D341Med (cell line): ENCODE measurements around the gene RFX2.
A peak's percentile ranks its signal among the peaks of the same experiment; 100 is the strongest.
"Not testable (repeated sequence)": the region's sequence is repeated elsewhere in the genome, so short reads cannot be mapped to it uniquely, and the experiment has no call there.

Experiments used
- DNase-seq: peaks from one replicate; pipeline ENCODE4 v3.0.0; 2012; ENCODE audit warnings: low spot score

RFX2 gene

GRCh38 chr19:6074709-6075403 is 35.4 kb downstream of the RFX2 start:
- no peak for DNase-seq

DNA sequence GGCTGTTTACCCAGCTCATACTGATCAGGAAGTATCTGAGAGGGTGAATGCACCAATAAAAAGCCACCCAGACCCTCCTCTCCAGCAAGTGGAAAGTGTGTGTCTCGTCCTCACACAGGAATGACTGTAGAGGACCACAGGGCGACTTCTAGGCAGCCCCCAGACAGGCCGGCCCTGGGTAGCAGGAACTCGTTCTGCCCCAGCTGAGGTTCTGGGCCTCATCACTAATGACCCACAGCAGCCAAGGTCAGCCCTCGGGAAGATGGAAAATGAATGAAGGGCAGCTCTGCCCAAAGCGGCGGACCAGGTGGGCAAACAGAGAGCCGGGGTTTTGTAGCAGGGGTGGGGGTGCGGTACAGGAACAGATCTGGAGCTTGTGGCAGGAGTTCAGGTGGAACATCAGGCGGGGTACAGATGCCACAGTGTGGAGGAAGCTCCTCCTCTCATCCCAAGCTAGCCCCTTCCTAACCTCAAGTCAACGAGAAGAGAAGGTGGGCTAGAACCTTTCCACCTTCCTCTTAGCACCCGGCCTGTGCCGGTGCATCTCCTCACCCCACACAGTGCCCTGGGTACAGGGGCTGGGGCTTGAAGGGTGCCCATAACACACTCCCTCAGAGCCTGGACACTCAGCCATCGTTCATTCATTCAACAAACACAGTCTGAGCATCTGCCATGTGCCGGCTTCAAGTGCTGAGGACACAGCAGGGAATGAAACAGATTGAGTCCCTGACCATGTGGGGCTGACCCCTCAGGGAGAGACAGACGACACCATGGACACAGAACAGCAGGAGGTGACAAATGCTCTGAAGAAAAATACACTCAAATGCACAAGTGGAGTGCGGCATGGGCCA is 36.2 kb downstream of the RFX2 start:
- no peak for DNase-seq

DNA sequence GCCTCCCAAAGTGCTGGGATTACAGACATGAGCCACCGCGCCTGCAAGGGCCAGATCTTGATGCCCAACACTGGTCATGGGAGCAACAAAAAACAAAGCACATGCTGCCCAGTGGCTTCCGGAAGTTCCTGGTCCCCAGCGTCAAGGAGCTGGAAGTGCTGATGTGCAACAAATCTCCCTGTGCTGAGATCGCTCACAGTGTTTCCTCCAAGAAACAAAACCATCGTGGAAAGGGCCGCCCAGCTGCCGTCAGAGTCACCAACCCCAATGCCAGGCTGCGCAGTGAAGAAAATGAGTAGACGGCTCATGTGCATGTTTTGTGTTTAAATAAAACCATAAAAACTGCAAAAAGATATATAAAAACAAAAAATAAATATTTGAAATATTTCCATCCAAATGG is 37.1 kb downstream of the RFX2 start:
- not testable (repeated sequence) for DNase-seq

DNA sequence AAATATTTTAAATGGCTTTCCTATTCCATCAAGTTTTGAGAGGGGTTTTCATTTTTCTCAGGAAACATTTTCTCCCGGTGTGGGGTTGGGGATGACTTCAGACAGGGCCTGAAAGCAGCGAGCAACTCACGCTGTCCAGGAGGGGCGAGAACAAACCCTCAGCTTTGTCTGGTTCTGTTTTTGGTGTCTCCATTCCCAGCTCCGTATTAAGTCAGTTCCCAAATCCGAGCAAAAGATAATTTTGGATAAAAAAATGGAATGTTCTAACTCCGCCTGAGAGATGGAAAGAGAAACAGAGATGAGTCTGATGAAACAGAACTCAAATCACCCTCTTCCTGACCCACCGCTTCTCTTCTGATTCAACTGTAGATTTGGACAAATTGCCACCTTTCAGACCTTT is 38.4 kb downstream of the RFX2 start:
- DNase-seq, result no peak

DNA sequence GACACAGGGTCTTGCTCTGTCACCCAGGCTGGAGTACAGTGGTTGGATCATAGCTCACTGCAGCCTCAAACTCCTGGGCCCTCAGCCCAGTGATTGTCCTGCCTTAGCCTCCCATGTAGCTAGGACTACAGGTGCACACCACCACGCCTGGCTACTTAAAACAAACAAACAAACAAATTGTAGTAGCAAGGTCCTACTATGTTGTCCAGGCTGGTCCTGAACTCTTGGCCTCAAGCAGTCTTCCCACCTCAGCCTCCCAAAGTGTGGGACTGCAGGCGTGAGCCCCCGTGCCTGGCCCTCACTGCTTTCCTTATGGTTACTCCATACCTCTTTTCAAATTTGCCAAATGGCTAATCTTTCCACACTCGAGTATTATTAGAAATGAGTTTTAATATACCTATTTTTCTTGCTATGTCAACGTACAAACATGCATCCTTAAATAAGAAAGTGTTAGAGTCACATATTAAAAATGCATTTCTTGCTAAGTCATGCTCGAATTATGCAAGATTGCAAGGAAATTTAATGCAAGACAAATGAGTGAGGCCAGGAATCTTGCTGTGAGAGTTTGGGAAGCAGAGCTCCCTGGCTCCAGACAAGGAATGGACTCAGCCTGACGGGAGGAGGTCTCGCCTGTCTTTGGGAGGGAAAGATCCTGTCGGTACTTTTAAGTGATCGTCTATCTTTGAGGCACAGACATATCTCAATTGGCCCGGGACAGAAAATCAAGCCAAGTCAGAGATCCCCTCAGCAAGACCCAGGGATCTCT is 39.4 kb downstream of the RFX2 start:
- DNase-seq, result no peak

DNA sequence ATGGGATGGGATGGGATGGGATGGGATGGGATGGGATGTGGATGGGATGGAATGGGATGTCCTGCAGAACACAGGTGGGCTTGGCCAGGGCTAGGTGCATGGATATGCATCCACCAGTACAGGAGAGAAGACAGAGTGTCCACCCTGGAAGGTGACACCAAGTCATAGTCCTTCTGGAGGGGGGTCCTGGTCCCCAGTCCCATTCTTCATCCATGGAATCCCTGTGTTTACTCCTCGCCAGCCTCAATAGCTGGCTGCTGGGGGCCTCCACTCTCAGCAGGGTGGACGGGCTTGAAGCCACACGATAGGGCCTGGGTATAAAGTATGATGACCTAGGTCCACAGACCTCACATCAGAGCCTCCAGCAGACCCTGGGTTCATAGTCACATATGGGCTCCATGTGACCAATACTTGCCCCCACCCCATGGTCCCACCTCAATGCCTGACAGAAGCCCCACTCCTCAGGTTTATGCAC is 40.1 kb downstream of the RFX2 start:
- no peak for DNase-seq

DNA sequence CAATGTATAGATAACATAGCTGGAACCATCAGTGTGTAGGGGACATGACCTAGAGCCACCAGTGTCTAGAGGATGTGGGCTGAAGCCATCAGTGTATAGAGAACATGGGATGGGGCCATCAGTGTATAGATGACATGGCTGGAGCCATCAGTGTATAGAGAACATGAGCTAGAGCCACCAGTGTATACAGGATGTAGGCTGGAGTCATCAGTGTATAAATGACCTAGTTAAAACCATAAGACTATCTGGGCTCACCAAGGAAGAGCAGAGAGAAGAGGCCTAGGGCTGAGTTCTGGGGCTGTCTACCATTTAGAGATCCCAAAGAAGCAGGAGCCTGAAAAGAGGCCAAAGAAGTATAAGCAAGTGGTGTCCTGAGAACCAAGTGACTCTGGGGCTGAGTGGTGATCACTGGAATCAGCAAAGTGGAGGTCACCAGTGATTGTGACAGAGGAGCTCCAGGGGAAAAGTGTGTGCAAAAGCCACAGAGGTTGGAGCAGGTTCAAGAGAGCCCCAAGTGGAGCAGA is 41.0 kb downstream of the RFX2 start:
- no peak for DNase-seq

- peak; percentile 36 for DNase-seq
Measured at GRCh38 chr19:6068711-6069110, 41.6 kb downstream of the RFX2 start.

- DNase-seq, result no peak
Measured at GRCh38 chr19:6067975-6068374, 42.3 kb downstream of the RFX2 start.

GRCh38 chr19:6066661-6067646 is 43.3 kb downstream of the RFX2 start:
- peak; percentile 59 for DNase-seq

DNA sequence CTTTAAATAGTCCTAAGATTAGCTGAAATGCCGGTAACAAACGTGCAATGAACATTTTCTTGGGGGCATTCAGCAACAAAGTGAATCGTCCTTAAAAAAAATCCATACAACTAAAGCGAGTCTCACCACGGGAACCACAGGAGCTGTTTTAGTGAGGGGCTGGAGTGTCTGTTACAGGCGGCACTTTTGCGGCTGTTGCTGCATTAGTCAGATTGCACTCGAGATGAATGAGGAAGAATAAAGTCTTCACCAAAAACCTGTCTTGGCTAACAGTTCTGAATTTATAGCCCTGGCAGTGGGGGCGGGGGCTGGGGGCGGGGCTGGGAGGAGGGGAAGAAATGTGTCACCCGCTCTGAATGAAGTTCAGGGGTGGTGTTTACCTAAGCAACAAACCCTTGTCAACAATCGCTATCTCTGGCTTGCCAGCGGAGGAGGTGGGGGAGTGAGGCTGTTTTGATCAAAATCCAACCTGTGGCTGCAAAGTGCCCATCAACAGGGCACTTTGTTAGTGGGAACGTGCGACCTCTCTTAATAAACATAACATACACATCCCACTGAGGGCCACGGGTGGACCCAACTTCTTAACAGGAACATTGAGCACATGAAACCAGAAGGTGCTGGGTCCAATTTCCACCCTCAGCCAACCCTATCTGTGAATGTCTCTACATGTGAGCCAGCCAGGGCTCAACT is 44.5 kb downstream of the RFX2 start:
- DNase-seq, result no peak

DNA sequence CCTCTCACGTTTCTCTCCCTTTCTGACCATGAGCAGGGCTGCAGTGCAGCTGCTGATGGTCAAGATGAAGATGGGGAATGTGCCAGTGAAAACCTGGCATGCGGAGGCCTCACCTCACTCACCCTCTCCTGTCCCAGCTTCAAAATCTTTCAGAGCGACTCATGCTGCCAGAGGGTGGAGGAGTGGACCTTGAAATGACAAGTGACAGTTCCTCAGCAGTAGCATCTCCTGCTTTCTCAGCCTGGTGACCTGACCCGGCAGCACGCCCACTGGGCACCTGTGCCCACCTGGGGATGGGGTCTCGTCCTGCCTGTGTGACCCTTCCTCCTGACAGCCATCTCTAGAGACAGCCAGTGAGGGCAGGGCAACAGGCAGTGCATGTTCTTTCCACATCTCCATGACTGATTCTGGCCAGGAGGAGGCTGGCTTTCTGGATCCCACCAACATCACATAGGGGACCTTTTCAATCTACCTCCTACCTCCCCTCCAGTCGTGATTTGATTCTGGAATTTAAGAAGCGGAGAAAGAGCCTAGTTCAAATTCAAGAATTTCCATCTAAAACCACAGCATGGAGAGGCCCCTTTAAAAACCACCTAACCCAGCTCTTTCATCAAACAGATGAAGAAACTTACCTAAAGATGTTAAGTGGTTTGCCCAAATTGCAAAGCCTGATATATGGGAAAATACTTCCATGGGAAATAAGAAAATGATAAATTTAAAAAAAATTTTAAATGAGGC is 45.8 kb downstream of the RFX2 start:
- no peak for DNase-seq

DNA sequence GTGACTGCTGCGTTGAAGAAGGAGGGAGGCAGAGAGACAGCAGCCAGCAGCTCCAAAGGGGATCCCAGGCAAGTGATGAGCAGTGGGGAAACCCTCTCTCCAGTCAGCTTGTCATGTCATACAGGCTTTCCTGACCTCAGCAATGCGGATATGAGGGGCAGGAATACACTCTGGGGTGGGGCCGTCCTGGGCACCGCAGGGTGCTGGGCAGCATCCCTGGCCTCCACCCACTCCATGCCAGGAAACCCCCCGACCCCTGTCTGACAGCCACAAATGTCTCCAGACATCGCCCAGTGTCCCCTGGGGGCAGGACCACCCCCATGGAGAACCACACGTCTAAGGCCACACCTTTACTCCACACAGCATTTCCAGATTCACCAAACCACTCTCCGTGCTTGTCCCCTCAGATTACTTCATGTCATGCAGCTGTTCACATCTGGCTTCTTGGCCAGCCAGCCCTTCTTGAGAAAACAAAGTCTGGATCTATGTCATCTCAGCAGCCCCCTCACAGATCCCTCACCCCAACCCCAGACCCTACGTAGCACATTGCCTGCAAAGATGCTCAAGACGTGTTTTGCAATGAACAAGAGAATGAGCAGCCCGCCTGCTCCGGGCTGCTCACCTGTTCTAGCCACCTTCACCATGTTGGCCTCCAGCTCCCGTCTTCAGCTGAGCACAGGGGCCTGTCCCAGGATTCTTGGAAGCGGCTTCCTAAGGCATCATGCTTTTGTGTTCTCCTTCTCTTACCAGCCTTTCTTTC is 46.5 kb downstream of the RFX2 start:
- DNase-seq, result no peak

GRCh38 chr19:6062961-6063575 is 47.2 kb downstream of the RFX2 start:
- DNase-seq, result no peak

- no peak for DNase-seq
Measured at GRCh38 chr19:6062274-6062673, 48.0 kb downstream of the RFX2 start.

GRCh38 chr19:6061376-6062130 is 48.7 kb downstream of the RFX2 start:
- no peak for DNase-seq

GRCh38 chr19:6060600-6061375 is 49.5 kb downstream of the RFX2 start:
- peak; percentile 10 for DNase-seq
